Stimulated activated CD4-positive, alpha-beta T cell treated with anti-CD3 and anti-CD28 coated beads, Interleukin-15, amount 100 ng/mL, for 24 hours (primary cell): ENCODE results near the gene NR2F1-AS1.
"Not testable (repeated sequence)": the region's sequence is repeated elsewhere in the genome, so short reads cannot be mapped to it uniquely, and the experiment has no call there.

Source experiments
- DNase-seq: peaks from one replicate; pipeline ENCODE4 v3.0.0-alpha.2; 2020

The NR2F1-AS1 gene

GRCh38 chr5:93423300-93423699, 157.7 kb downstream of the NR2F1-AS1 start:
- DNase-seq: no peak

GRCh38 chr5:93422652-93423280, 158.3 kb downstream of the NR2F1-AS1 start:
- DNase-seq: no peak

GRCh38 chr5:93421987-93422401, 159.0 kb downstream of the NR2F1-AS1 start:
- no peak for DNase-seq

GRCh38 chr5:93421468-93421867, 159.6 kb downstream of the NR2F1-AS1 start:
- no peak for DNase-seq

- no peak for DNase-seq
Observed at GRCh38 chr5:93417490-93417889, 163.5 kb downstream of the NR2F1-AS1 start.

GRCh38 chr5:93415819-93416218, 165.2 kb downstream of the NR2F1-AS1 start:
- no peak for DNase-seq

- no peak for DNase-seq
Observed at GRCh38 chr5:93411716-93412115, 169.3 kb downstream of the NR2F1-AS1 start.

GRCh38 chr5:93409691-93410090, 171.3 kb downstream of the NR2F1-AS1 start:
- no peak for DNase-seq

- DNase-seq: no peak
Observed at GRCh38 chr5:93407454-93407853, 173.6 kb downstream of the NR2F1-AS1 start.

GRCh38 chr5:93406971-93407401, 174.0 kb downstream of the NR2F1-AS1 start:
- no peak for DNase-seq

GRCh38 chr5:93404246-93404645, 176.8 kb downstream of the NR2F1-AS1 start:
- no peak for DNase-seq

GRCh38 chr5:93403141-93403928, 177.7 kb downstream of the NR2F1-AS1 start:
- DNase-seq: no peak

GRCh38 chr5:93402451-93402850, 178.6 kb downstream of the NR2F1-AS1 start:
- DNase-seq: no peak

GRCh38 chr5:93401634-93402213, 179.3 kb downstream of the NR2F1-AS1 start:
- DNase-seq: no peak

- no peak for DNase-seq
Observed at GRCh38 chr5:93399675-93400074, 181.3 kb downstream of the NR2F1-AS1 start.

GRCh38 chr5:93395971-93396379, 185.0 kb downstream of the NR2F1-AS1 start:
- DNase-seq: no peak

- DNase-seq: no peak
Observed at GRCh38 chr5:93395010-93395409, 186.0 kb downstream of the NR2F1-AS1 start.

- no peak for DNase-seq
Observed at GRCh38 chr5:93394301-93394700, 186.7 kb downstream of the NR2F1-AS1 start.

- DNase-seq: not testable (repeated sequence)
Observed at GRCh38 chr5:93391169-93391568, 189.8 kb downstream of the NR2F1-AS1 start.

- DNase-seq: no peak
Observed at GRCh38 chr5:93385655-93386054, 195.4 kb downstream of the NR2F1-AS1 start.

GRCh38 chr5:93384995-93385394, 196.0 kb downstream of the NR2F1-AS1 start:
- DNase-seq: no peak

- DNase-seq: no peak
Observed at GRCh38 chr5:93384026-93384425, 197.0 kb downstream of the NR2F1-AS1 start.

- DNase-seq: no peak
Observed at GRCh38 chr5:93382188-93382825, 198.7 kb downstream of the NR2F1-AS1 start.

- no peak for DNase-seq
Observed at GRCh38 chr5:93381057-93381456, 200.0 kb downstream of the NR2F1-AS1 start.
